Measurements from ENCODE around the gene ANXA4. TPM values are rescaled to one million over a fixed set of nuclear protein-coding genes. Genes with fewer than 3 reads are reported as not detected.

ANXA4 gene
- total RNA-seq (ENCODE audit: low replicate concordance), result 48.2 and 234 TPM in 2 replicates

GRCh38 chr2:69741575-69742321 is at the start of gene ANXA4:
Gene ANXA4 (plus strand): TSS chr2:69742134. CDS start chr2:69781566, 39,432 bp downstream.

GRCh38 chr2:69829256-69830044 is 87.5 kb downstream of the ANXA4 start, which contains the start of gene GMCL1:
Gene GMCL1 (plus strand): TSS chr2:69829660. CDS start chr2:69829893, 233 bp downstream.

Other genes starting within 250 kb of the ANXA4 start
- 14.5 and 18.6 TPM in 2 replicates for gene AAK1, start 98.4 kb upstream of the ANXA4 start, total RNA-seq (ENCODE audit: low replicate concordance)
- 5.9 and 7.9 TPM in 2 replicates for gene GMCL1, start 87.5 kb downstream of the ANXA4 start, total RNA-seq (ENCODE audit: low replicate concordance)
- gene SNRNP27, start 151.8 kb downstream of the ANXA4 start, total RNA-seq (ENCODE audit: low replicate concordance), result 15.1 and 35.6 TPM in 2 replicates
- gene MXD1, start 173.0 kb downstream of the ANXA4 start, total RNA-seq (ENCODE audit: low replicate concordance), result 5.5 and 6.1 TPM in 2 replicates
- 0.12 and 0.15 TPM in 2 replicates for gene ASPRV1, start 219.5 kb downstream of the ANXA4 start, total RNA-seq (ENCODE audit: low replicate concordance)

All from smooth muscle cell of the coronary artery (primary cell).